HUES48 (cell line): ENCODE measurements around the gene SLC36A4.
"Not testable (repeated sequence)": the region's sequence is repeated elsewhere in the genome, so short reads cannot be mapped to it uniquely, and the experiment has no call there.

ENCODE experiments used
- H3K27ac ChIP-seq: one replicate; pipeline ENCODE4 v1.7.0; 2013; ENCODE audit warnings: low read depth, low read length, inconsistent platforms
- H3K27me3 ChIP-seq: 2 replicates; pipeline ENCODE4 v1.6.1; 2013; ENCODE audit warnings: mild to moderate bottlenecking, low read length; ENCODE audit not compliant: control insufficient read depth, insufficient read depth
- H3K36me3 ChIP-seq: 2 replicates; pipeline ENCODE4 v1.6.1; 2013; ENCODE audit warnings: low read length; ENCODE audit not compliant: control insufficient read depth, insufficient read depth
- H3K4me1 ChIP-seq: 2 replicates; pipeline ENCODE4 v1.6.1; 2013; ENCODE audit warnings: mild to moderate bottlenecking, low read length; ENCODE audit not compliant: control insufficient read depth, insufficient read depth
- H3K4me3 ChIP-seq: 2 replicates; pipeline ENCODE4 v1.5.1; 2013; ENCODE audit warnings: mild to moderate bottlenecking, low read depth, low read length
- H3K9ac ChIP-seq: 2 replicates; pipeline ENCODE4 v1.6.1; 2013; ENCODE audit warnings: mild to moderate bottlenecking, low read depth, low read length, moderate library complexity
- H3K9me3 ChIP-seq: 2 replicates; pipeline ENCODE4 v1.6.1; 2013; ENCODE audit warnings: low read length; ENCODE audit not compliant: control insufficient read depth, insufficient read depth

The SLC36A4 gene

GRCh38 chr11:93197380-93198214 is at the start of gene SLC36A4:
Gene SLC36A4, minus strand, starts transcription at chr11:93197991. Its CDS starts 159 bp downstream, at chr11:93197832.
- Histone ChIP-seq H3K27ac (peak within 1 kb of the TSS; percentile 95), H3K9ac (peak within 1 kb of the TSS; percentile 95), H3K9me3 (no peaks in the 10 kb centered on the region), H3K4me3 (peak within 1 kb of the TSS; percentile 99), H3K27me3 (no peaks in the 10 kb centered on the region), H3K36me3 (no peaks in the 10 kb centered on the region), H3K4me1 (peaks cover 10% of the 10 kb centered on the region; the same call in 1 of the 2 replicates)

DNA sequence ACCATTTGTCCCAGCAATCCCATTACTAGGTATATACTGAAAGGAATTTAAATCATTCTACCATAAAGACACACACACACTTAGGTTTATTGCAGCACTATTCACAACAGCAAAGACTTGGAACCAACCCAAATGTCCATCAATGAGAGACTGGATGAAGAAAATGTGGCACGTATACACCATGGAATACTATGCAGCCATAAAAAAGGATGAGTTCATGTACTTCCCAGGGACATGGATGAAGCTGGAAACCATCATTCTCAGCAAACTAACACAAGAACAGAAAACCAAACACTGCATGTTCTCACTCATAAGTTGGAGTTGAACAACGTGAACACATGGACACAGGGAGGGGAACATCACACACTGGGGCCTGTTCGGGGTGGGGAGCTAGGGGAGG is 49.0 kb upstream of the SLC36A4 start:
- H3K4me1 ChIP-seq, H3K9ac ChIP-seq, H3K9me3 ChIP-seq, H3K4me3 ChIP-seq, H3K36me3 ChIP-seq, H3K27ac ChIP-seq, H3K27me3 ChIP-seq: not testable (repeated sequence)

GRCh38 chr11:93244018-93244417 is 46.2 kb upstream of the SLC36A4 start:
- no peak overlapping the region for H3K9ac ChIP-seq
- H3K36me3 ChIP-seq = no peaks in the 10 kb centered on the region
- no peak overlapping the region for H3K27ac ChIP-seq
- no peaks in the 10 kb centered on the region for H3K9me3 ChIP-seq
- no peak overlapping the region for H3K4me3 ChIP-seq
- no peaks in the 10 kb centered on the region for H3K27me3 ChIP-seq
- H3K4me1 ChIP-seq = no peaks in the 10 kb centered on the region

DNA sequence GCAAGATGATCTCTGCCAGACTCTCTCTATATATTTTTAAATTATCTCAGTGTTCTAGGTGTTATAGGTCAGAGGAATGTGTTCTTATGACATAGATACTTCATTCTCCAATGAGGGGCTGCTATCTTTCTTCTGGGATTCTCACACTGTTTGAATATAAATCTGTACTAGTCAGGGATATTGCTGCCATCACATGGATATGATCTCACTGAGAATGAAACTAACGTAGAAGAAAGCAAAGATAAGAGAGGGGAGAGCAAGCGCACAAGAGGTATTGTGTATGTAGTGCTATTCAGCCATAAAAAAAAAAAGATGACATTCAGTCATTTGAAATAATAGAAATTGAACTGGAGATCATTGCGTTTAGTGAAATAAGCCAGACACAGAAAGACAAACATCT is 42.2 kb upstream of the SLC36A4 start:
- no peak overlapping the region for H3K4me3 ChIP-seq
- H3K9ac ChIP-seq = no peak overlapping the region
- H3K27ac ChIP-seq = no peak overlapping the region
- H3K9me3 ChIP-seq = no peaks in the 10 kb centered on the region
- no peaks in the 10 kb centered on the region for H3K4me1 ChIP-seq
- H3K27me3 ChIP-seq = no peaks in the 10 kb centered on the region
- no peaks in the 10 kb centered on the region for H3K36me3 ChIP-seq

DNA sequence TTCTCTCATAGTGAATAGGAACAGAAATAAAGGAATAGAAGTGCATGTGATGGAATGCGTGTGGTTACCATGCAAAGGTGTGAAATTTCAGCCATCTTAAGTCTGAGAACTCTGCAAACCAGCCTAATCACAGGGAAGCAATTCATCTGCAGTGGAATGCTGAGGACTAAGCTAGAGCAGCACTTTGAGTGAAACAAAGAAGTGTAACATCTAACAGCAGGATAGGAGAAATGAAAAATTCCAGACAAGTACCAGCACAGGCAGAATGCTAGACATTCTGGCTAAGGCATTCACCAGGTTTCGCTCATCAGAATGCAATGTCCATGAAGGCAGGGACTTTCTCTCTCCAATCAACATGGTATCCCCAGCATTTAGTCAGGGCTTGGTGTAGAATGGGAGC is 41.2 kb upstream of the SLC36A4 start:
- Histone ChIP-seq H3K4me1 (no peaks in the 10 kb centered on the region), H3K9ac (no peak overlapping the region), H3K4me3 (no peak overlapping the region), H3K27me3 (no peaks in the 10 kb centered on the region), H3K9me3 (no peaks in the 10 kb centered on the region), H3K27ac (no peak overlapping the region), H3K36me3 (no peaks in the 10 kb centered on the region)

- H3K4me3 ChIP-seq = no peak overlapping the region
- no peaks in the 10 kb centered on the region for H3K9me3 ChIP-seq
- no peaks in the 10 kb centered on the region for H3K36me3 ChIP-seq
- H3K27ac ChIP-seq = no peak overlapping the region
- H3K4me1 ChIP-seq = no peaks in the 10 kb centered on the region
- H3K27me3 ChIP-seq = no peaks in the 10 kb centered on the region
- no peak overlapping the region for H3K9ac ChIP-seq
These were observed 39.2 kb upstream of the SLC36A4 start for GRCh38 chr11:93236741-93237675.

DNA sequence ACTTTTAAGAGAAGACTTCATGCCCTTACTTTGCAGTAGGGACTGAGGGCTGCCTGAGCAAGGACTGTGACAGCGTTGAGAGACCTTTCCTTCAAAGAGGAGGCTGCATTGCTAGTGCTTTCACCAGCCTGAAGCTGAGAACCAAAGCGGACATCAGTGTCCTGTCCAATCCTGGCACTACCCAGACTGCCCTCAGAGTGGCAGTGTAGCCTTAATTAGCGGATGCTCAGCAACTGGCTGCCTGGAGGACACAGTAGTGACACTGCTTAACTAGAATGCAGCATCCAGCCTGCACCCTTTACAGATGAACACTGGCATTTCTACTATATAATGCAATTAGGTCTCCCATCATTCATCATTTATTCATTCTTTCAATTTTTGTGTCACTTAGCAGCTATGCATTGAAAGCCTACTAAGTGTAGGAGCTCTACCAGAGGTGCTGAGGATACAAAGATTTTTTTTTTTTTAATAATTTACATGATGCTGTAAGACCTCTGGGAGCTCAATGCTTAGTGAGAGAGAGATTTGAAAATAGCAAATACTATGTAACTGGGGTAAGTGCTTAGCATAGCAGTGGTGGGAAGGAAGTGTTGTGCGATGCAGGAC is 36.9 kb upstream of the SLC36A4 start:
- H3K4me1 ChIP-seq = no peaks in the 10 kb centered on the region
- H3K9me3 ChIP-seq = no peaks in the 10 kb centered on the region
- no peaks in the 10 kb centered on the region for H3K27me3 ChIP-seq
- H3K4me3 ChIP-seq = no peak overlapping the region
- H3K27ac ChIP-seq = no peak overlapping the region
- H3K9ac ChIP-seq = no peak overlapping the region
- no peaks in the 10 kb centered on the region for H3K36me3 ChIP-seq

- Histone ChIP-seq H3K27me3 (no peaks in the 10 kb centered on the region), H3K4me3 (no peak overlapping the region), H3K36me3 (no peaks in the 10 kb centered on the region), H3K9ac (no peak overlapping the region), H3K9me3 (no peaks in the 10 kb centered on the region), H3K27ac (no peak overlapping the region), H3K4me1 (no peaks in the 10 kb centered on the region)
These were observed 32.1 kb upstream of the SLC36A4 start for GRCh38 chr11:93229876-93230275.

DNA sequence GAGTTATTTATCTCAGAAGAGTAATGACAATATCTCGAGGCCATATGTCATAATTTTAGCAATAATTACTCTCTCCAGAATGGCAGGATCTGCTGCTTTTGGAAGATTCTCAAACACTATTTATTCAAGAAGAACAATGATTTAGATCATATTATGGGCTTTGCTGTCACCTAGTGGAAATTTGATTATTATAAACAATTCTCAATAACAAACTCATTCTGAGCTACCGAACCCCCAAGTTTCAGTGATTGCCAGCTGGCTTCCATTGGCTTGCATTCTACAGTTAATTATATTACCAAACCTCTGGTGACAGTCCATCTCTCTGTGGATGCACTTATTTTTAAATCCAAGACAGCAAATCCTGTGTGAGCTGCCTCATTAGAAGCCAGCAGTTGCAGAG is 27.9 kb upstream of the SLC36A4 start:
- H3K27me3 ChIP-seq = no peaks in the 10 kb centered on the region
- H3K27ac ChIP-seq = no peak overlapping the region
- H3K9me3 ChIP-seq = no peaks in the 10 kb centered on the region
- no peaks in the 10 kb centered on the region for H3K36me3 ChIP-seq
- no peaks in the 10 kb centered on the region for H3K4me1 ChIP-seq
- H3K4me3 ChIP-seq = no peak overlapping the region
- no peak overlapping the region for H3K9ac ChIP-seq

GRCh38 chr11:93221539-93221938 is 23.7 kb upstream of the SLC36A4 start:
- Histone ChIP-seq H3K36me3 (no peaks in the 10 kb centered on the region), H3K4me3 (no peak overlapping the region), H3K9me3 (no peaks in the 10 kb centered on the region), H3K27ac (no peak overlapping the region), H3K9ac (no peak overlapping the region), H3K4me1 (no peaks in the 10 kb centered on the region), H3K27me3 (no peaks in the 10 kb centered on the region)
